ENCODE data around the gene LBX2.

LBX2 gene

DNA sequence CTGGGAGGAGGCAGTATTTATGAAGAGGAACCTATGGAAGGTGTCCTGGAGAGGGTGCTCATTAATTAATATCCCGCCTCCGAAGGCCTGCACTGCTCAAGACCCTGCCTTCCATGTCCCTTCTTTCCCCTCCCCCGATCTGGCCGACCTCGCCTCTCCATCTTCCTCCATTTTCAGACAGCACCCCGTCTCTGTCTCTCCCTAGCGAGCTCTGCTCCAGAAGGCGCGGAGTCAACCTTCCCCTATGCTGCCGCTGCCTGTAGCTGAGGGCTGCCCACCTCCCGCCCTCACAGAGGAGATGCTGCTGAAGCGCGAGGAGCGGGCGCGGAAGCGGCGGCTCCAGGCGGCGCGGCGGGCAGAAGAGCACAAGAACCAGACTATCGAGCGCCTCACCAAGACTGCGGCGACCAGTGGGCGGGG is 42.3 kb downstream of the LBX2 start:
- no peak for DNase-seq (ENCODE audit: low spot score)

DNA sequence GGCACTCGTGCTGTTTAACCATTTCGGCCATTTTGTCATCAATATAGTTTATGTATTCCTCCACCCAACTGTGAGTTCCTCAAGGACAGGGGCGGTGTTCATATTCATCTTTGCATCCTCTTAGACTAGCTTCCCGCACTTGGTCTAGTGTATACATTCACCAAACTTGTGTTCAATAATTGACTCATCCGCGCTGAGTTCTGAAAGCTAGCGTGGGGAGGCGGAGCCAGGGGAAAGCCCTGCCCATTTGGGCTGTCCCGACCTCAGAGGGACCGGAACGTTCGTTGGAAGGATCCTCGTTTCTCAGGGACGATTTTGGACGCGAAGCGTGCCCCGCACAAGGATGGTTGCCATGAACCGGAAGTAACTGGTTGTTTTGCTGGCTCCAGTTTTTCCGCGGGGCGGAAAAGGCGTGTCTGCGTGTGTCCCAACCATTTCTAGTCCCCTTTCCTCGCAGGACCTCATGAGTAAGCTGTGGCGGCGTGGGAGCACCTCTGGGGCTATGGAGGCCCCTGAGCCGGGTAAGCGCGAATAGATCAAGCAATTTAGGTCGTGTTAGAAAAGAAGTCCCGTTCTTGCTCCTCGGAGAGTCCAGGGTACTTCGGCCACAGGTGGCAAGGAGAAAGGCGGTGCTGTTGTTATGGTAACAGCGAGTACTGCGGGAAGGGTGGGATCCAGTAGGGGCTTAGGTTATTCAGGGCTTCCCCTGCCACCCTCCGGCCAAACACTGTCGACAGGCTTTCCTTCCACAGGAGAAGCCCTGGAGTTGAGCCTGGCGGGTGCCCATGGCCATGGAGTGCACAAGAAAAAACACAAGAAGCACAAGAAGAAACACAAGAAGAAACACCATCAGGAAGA is 44.5 kb downstream of the LBX2 start, which contains the start of gene INO80B:
INO80B (plus strand) TSS at position 434 of the 858 bp plus-strand sequence; CDS start at position 464, 30 bp downstream.
- DNase-seq (ENCODE audit: low spot score) = peak; percentile 98

DNA sequence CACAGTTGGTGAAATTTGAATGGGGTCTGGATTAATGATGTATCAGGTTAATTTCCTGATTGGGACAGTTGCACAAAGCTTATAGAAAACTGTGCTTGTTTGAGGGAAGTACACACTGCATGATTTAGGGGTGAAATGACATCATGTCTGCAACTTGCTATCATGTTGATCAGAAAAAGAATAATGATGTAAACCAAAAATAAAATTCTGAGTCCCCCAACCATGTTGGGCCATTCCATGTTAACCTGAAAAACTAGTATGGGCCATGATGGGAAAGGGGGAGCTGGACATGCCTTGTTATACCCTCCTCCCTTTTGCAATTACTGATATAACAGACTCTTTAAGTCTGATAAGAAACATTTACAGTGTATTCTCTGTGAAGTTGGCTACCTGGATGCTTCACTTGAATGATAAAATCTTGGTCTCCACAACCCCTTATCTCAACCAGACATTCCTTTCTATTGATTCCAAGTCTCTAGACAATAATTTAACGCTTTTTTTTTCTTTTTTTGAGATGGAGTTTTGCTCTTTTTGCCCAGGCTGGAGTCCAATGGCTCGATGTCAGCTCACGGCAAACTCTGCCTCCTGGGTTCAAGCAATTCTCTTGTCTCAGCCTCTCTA is 48.7 kb downstream of the LBX2 start:
- DNase-seq (ENCODE audit: low spot score) = no peak

DNA sequence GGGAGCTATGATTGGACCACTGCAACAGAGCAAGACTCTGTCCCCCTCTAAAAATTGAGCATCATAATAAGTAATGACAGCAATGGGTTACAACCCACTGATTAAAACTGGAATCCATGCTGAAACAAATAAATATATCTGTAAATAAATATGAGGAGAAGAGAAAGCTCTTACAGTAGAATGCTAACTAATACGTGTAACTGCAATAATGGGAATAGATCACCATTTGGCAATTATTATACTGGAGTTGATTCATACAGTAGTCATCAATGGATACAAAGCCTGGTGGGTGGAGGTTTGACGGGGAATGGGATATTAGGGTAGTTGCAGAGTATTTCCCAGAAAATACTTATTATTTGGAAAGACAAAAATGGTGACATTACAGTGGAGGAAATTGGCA is 50.6 kb downstream of the LBX2 start:
- no peak for DNase-seq (ENCODE audit: low spot score)

Data from SW480 (cell line).